Hematopoietic multipotent progenitor cell treated with erythropoietin and hydrocortisone succinate and interleukin-3 and kit ligand, for 4 days (in vitro differentiated cells): ENCODE results near the gene LAMA2.

Experiments used
- DNase-seq: peaks from one replicate; pipeline ENCODE4 v3.0.0-alpha.2; 2015

The LAMA2 gene

GRCh38 chr6:128903715-128904114 lies 20.8 kb downstream of the LAMA2 start:
- DNase-seq, result no peak

DNA sequence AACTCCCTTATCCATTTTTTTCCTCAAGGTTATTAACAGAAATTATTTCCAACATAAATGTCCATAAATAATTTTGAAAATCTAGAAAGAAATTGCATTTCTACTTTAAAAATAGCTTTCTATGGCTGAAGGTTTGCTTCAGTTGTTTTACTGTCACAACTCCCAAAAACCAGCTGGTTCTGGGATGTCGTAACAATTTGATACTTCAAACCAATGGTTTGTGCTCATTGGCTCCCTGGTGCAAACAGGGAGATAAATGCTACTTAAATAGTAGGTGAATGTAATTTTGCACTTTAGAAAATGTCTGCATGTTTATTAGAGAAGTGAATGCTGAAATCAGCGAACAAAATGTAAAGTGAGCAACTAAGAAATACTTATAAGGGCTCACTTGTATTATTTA lies 31.1 kb downstream of the LAMA2 start:
- no peak for DNase-seq

- no peak for DNase-seq
These were observed 35.9 kb downstream of the LAMA2 start for GRCh38 chr6:128918886-128919285.

DNA sequence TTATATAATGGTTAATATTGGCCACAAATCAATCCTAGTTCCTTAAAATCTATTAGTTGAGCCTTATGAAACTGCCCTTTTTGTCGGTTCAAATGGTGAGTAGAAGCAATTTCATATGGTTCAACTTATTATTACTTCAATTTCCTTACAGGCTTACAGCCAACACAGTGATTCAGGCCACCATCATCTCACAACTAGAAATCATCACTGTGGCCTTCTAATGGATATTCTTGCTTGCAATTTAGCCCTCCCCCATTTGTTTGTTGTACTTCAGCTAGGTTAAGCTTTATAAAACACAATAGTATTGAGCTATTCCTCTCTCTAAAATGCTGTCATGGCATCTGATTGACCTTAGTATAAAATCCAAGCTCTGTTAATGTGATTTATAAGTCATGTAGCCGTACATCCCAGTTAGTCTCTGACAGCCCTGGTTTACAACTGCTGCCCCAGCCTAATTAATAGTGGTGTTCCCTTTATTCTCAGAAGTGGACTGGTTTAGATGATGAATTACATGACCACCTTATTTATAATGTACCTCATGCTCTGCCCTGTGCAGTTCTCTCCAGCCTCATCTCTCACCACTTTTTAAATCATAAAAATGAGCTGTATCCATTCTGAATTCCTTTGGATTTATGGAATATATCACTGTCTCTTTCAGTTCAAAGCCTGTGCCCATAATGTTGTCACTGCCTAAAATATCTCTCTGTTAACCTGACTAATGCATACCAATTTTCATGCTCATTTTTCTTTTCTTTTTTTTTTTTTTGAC lies 36.7 kb downstream of the LAMA2 start:
- DNase-seq, result no peak

GRCh38 chr6:128925765-128926164 lies 42.8 kb downstream of the LAMA2 start:
- no peak for DNase-seq

GRCh38 chr6:128929869-128930268 lies 46.9 kb downstream of the LAMA2 start:
- no peak for DNase-seq

GRCh38 chr6:128930321-128930720 lies 47.4 kb downstream of the LAMA2 start:
- DNase-seq, result no peak

- DNase-seq, result no peak
These were observed 49.1 kb downstream of the LAMA2 start for GRCh38 chr6:128932061-128932460.

DNA sequence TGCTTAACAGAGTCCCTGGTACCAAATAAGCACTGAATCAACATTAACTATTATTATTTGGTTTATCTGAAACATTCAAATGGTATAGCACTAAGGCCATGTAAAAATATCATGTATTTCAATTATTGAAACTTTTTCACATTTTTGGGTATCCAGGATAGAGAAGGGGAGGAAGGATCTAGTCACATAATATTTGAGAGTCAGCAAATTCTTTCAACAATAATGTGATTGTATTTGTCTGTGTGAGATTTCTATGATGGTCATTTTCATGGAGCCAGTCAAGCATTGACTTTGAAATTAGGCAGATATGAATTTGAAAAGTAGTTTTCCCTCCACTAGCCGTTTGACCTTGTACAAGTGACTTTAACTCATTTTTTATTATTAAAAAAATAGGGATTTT lies 67.9 kb downstream of the LAMA2 start:
- no peak for DNase-seq

GRCh38 chr6:128952902-128953301 lies 70.0 kb downstream of the LAMA2 start:
- DNase-seq, result no peak

GRCh38 chr6:128954308-128955043 lies 71.5 kb downstream of the LAMA2 start:
- DNase-seq, result no peak

- DNase-seq, result no peak
These were observed 80.6 kb downstream of the LAMA2 start for GRCh38 chr6:128963561-128963960.

DNA sequence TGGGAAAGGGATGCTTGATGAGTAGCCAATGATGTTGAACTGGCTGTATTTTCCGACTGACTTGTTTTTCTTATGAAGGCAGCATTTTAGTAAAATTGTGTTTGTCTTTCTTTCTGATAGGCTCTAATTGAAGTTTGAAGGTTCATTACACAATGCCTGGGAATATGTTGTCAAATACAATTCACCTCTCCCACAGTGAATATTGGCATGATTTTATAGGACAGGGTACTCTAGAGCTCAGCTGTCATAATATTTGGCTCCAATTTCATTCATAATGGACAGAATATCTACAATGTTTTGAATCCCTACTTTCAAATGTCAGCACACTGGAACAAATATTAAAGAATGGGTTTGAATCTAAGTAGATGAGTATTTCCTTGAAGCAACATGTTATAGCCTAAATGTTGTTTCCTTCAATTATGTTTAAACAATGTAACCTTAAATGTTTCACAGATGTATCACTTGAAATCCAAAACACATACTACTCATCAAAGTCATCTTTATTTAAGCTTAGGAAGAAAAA lies 81.4 kb downstream of the LAMA2 start:
- no peak for DNase-seq

DNA sequence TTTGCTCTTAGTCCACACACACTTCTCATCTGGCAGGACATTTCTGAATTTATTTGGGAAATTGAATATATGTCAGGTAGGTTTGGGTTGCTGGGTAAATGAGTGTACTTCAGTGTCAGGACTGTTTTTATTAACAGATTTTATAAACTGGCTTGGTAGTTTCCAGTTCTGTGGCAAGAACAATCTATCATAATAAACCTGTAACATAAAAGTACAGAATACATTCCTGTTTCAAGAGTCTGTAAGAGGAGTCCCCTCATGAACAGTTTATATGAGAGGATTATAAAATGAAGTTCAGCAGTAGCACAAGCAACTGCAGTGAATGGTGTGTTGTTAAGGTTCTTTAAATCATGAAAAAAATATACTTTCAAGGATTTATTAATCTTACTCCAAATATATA lies 81.8 kb downstream of the LAMA2 start:
- no peak for DNase-seq

- DNase-seq, result no peak
These were observed 84.0 kb downstream of the LAMA2 start for GRCh38 chr6:128966934-128967333.

DNA sequence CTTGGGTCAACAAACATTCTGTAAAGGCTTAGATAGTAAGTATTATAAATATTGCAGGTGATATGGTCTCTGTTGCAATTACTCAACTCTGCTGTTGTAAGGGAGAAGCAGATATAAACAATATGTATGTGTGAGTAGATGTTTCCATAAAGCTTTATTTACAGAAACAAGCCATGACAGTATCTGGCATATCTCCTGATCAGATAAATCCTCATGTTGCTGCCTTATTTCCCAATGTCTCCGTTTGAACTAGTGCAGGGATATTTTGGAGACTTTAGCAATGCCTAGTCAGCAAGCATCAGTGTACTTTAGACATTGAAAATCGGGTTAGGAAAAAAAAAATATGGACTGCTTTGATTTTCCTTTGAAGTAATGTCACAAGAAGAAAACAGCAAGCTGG lies 96.1 kb downstream of the LAMA2 start:
- DNase-seq, result no peak

DNA sequence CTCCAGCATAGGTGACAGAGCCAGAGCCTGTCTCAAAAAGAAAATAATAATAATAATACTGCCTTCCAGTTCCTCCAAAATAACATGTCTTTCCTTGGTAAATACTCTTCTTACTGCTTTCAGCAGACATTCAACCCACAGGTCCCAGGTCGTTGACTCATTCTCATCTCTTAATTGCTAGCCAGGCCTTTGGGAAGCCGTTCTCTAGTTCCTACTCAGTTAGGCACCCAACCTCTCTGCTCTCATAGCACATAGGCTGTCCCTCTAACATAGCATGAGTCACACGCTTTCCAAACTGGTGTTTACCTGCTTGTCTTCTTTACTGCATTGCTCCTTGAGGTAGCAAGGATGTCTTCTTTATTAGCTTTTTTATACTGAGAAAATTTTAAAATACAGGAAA lies 98.8 kb downstream of the LAMA2 start:
- no peak for DNase-seq

DNA sequence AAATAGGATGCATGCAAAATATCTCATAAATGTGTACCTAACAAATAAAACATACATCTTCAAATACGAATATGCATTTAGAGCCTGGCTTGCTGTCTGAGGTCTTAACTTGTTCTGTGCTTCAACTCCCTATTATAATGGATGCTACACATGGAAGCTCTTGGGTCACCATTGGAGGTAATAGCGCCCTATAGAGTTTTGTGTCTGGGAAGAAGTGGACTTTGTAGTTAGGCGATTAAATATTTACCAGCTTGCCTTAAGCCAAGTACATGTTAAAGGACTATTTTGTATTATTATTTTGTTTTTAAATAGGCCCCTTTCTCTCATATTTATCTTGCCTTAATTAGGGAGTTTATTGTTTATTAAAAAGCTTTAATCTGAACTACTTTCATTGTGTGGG lies 107.4 kb downstream of the LAMA2 start:
- no peak for DNase-seq

- no peak for DNase-seq
These were observed 108.0 kb downstream of the LAMA2 start for GRCh38 chr6:128990915-128991314.

DNA sequence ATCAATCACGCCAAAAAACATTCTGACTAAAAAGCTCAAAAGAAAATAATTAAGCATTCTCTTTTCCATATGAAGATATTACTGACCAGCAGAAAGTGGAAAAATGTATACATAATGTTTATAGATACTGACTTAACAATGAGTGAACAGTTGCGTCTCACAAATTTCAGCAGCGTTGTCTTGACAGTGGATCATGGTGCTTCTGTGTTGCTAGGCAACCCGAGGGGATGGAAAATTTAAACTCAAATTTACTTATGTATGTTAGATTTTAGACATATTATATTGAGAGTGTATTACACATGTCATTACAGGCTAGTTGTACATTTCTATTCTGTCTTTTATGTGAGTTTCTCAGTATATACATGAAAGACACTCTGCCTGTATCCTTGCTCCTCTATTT lies 110.2 kb downstream of the LAMA2 start:
- DNase-seq, result no peak

GRCh38 chr6:128997880-128998279 lies 114.9 kb downstream of the LAMA2 start:
- DNase-seq, result no peak

DNA sequence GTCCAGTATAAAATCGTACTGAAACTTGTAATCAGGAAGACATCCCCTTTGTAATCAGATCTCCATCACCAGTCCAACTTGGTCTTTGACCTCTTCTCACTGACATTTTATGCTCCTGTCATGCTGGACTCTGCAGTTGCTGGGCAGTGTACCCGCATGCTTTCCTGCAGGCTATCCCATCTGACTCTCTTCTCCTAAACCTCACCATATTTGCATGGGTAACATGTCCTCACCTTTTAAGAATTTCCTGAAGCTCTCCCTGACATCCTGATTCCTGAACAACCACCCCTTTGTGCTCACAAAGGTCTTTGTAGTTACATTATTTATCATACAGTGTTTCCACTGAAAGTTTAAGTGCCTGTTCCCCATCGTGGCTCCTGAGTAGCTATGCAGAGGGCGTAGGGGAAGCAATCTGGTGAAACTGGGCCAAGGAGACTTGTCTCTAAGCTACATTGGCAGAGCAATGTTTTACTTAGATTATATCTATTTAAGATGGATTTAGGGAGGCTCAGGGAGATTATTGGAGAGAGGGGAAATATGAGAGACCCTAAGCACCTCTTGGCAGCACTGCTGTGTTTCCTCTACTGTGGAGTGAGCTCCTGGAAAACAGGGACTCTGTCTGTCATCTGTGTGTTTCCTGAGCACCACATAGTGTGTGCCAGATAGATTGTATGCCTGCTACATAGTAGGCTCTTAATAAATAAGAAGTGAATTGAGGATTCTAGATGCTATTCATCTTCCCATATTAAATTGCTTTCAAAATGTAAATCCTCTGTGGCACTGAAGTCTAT lies 124.0 kb downstream of the LAMA2 start:
- no peak for DNase-seq

- DNase-seq, result no peak
These were observed 124.9 kb downstream of the LAMA2 start for GRCh38 chr6:129007701-129008373.
